Esophagus muscularis mucosa (tissue), 3 donors: ENCODE data around the gene LSM10.

ENCODE experiments used
- POLR2A ChIP-seq: fragments of 450-650 bp; IDR thresholded peaks from one replicate; pipeline ENCODE4 v1.6.1; 2017; ENCODE audit warnings: antibody characterized with exemption, moderate library complexity, mild to moderate bottlenecking, low read depth
- POLR2AphosphoS5 ChIP-seq, 2 donors: sonication (generic); formaldehyde crosslinking; IDR thresholded peaks; one replicate each; pipeline ENCODE4 v1.6.1; 2017; ENCODE audit warnings: antibody characterized with exemption in 2 of 2
- TF ChIP-seq, protein P1 (sequence below), 3 experiments: fragments of 200-600 bp in 2 of 3; fragments of 450-650 bp in 1 of 3; sonication (generic) in 2 of 3; IDR thresholded peaks; one replicate each; pipeline ENCODE4 v1.5.1; 2017 to 2019; ENCODE audit warnings: antibody characterized with exemption in 3 of 3, mild to moderate bottlenecking in 2 of 3, moderate library complexity in 1 of 3

DNA sequence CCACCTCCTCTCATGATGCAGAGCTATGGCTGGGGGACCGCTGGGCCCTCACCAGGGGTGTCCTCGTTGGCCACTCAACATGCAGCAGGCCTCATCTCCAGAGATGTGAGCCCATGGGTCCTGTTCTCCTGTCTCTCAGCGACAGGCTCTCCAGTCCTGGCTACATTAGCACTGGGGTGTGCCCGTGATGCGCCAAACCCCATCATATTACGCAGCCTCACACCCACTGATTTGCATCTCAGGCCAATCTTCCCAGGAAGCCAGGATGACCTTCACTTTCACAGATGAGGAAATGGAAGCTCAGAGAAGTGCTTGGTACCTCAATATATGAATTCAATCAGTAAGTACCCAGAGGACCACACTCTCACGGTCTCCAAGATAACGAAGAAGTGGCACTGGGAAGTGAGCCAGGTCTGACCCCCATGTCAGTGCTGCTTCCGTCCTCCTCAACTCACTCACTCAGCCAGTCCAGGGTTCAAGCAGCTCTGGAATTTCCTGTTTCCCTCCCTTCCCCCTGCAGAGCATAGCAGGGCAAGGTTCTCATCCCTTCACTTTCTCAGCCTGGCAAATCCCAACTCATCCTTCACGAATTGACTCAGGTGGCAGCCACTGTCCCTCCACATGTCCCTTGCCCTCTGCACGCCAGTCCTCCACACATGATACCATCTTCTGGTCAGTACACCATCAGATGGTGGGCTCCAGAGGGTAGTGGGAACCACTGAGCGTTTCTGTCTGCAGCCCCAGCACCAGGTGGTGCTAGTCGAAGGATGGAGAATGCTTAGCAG is 45.4 kb downstream of the LSM10 start:
- TF ChIP-seq, protein P1, sequence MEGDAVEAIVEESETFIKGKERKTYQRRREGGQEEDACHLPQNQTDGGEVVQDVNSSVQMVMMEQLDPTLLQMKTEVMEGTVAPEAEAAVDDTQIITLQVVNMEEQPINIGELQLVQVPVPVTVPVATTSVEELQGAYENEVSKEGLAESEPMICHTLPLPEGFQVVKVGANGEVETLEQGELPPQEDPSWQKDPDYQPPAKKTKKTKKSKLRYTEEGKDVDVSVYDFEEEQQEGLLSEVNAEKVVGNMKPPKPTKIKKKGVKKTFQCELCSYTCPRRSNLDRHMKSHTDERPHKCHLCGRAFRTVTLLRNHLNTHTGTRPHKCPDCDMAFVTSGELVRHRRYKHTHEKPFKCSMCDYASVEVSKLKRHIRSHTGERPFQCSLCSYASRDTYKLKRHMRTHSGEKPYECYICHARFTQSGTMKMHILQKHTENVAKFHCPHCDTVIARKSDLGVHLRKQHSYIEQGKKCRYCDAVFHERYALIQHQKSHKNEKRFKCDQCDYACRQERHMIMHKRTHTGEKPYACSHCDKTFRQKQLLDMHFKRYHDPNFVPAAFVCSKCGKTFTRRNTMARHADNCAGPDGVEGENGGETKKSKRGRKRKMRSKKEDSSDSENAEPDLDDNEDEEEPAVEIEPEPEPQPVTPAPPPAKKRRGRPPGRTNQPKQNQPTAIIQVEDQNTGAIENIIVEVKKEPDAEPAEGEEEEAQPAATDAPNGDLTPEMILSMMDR (IDR thresholded peaks at IDR 0.05): no peak
- no peak for TF ChIP-seq POLR2A
- TF ChIP-seq POLR2AphosphoS5 (IDR thresholded peaks at IDR 0.05): no peak
